ENCODE data around the gene APOBEC2.

APOBEC2 gene

GRCh38 chr6:41038205-41038604 is 14.8 kb upstream of the APOBEC2 start:
- no peak for DNase-seq

GRCh38 chr6:41039060-41039998 is 13.7 kb upstream of the APOBEC2 start, which contains the start of gene UNC5CL:
TSS of gene UNC5CL (minus strand) at chr6:41039221. CDS start at chr6:41035074, 4,147 bp downstream.
- DNase-seq, result no peak

GRCh38 chr6:41040101-41040939 is 12.7 kb upstream of the APOBEC2 start:
- no peak for DNase-seq

- no peak for DNase-seq
These were observed 12.0 kb upstream of the APOBEC2 start for GRCh38 chr6:41040940-41041536.

- no peak for DNase-seq
These were observed 10.6 kb upstream of the APOBEC2 start, which contains the start of gene TSPO2 for GRCh38 chr6:41042226-41043055. TSS of gene TSPO2 (plus strand) at chr6:41042467. CDS start at chr6:41042986, 519 bp downstream.

- DNase-seq, result no peak
These were observed 9.9 kb upstream of the APOBEC2 start for GRCh38 chr6:41043151-41043550.

GRCh38 chr6:41045664-41046063 is 7.3 kb upstream of the APOBEC2 start:
- DNase-seq, result no peak

GRCh38 chr6:41046084-41046483 is 6.9 kb upstream of the APOBEC2 start:
- no peak for DNase-seq

GRCh38 chr6:41047306-41047705 is 5.7 kb upstream of the APOBEC2 start:
- DNase-seq, result no peak

GRCh38 chr6:41047745-41048732 is 5.0 kb upstream of the APOBEC2 start:
- DNase-seq, result no peak

GRCh38 chr6:41049521-41049920 is 3.5 kb upstream of the APOBEC2 start:
- DNase-seq, result no peak

- DNase-seq, result no peak
These were observed 3.0 kb upstream of the APOBEC2 start for GRCh38 chr6:41049955-41050354.

GRCh38 chr6:41050536-41050935 is 2.5 kb upstream of the APOBEC2 start:
- DNase-seq, result no peak

- no peak for DNase-seq
These were observed 1.1 kb upstream of the APOBEC2 start for GRCh38 chr6:41051873-41052272.

- DNase-seq, result no peak
These were observed 1.5 kb downstream of the APOBEC2 start for GRCh38 chr6:41054511-41054910.

GRCh38 chr6:41055149-41055548 is 2.1 kb downstream of the APOBEC2 start:
- no peak for DNase-seq

- DNase-seq, result no peak
These were observed 3.9 kb downstream of the APOBEC2 start for GRCh38 chr6:41056768-41057490.

- DNase-seq, result no peak
These were observed 5.8 kb downstream of the APOBEC2 start for GRCh38 chr6:41058783-41059181.

GRCh38 chr6:41059556-41059955 is 6.6 kb downstream of the APOBEC2 start:
- no peak for DNase-seq

- DNase-seq, result no peak
These were observed 8.3 kb downstream of the APOBEC2 start for GRCh38 chr6:41061196-41061726.
